ENCODE measurements around the gene DDX56. TPM values are rescaled to one million over a fixed set of nuclear protein-coding genes. Genes with fewer than 3 reads are reported as not detected.

Gene DDX56
- total and polyA plus RNA-seq, 2 of the 13 experiments (the other 11 are each of a cell fraction or from before 2014, with no cell fraction given), result 82.6 to 120 TPM

DNA sequence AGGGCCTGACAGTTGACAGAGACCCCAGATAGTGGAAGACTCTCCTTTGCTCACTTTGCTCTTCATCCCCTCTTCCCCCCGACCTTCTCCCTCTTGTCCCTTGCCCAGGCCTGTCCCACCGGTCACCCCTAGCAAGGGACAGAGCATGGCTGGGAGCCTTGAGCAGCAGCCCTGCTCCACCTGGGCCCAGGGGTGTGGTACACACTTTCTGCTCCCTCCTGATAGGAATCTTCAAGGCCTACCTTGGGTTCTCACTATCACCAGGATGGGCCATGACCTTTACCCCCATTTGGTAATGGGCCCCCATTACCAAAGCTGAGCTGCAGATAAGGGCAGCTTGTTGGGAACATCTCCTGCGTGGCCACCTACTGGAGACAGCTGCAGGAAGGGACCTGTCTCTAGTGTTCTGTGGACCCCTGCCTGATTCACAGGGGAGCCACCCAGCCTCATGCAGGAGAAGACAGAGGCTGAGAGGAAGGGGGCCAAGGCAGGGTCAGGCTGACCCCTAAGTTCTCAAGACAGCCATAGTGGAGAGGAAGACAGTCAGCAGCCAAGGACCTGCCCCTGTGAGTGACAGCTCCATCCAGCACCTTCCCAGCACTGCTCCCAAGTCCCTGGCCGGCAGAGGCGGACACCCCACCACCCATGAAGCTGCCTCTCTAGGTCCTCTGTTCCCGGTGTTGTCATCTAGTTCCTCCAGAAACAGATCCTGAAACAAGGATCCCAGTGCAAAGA is 31.7 kb downstream of the DDX56 start (continued):
- TF ChIP-seq, protein P1, sequence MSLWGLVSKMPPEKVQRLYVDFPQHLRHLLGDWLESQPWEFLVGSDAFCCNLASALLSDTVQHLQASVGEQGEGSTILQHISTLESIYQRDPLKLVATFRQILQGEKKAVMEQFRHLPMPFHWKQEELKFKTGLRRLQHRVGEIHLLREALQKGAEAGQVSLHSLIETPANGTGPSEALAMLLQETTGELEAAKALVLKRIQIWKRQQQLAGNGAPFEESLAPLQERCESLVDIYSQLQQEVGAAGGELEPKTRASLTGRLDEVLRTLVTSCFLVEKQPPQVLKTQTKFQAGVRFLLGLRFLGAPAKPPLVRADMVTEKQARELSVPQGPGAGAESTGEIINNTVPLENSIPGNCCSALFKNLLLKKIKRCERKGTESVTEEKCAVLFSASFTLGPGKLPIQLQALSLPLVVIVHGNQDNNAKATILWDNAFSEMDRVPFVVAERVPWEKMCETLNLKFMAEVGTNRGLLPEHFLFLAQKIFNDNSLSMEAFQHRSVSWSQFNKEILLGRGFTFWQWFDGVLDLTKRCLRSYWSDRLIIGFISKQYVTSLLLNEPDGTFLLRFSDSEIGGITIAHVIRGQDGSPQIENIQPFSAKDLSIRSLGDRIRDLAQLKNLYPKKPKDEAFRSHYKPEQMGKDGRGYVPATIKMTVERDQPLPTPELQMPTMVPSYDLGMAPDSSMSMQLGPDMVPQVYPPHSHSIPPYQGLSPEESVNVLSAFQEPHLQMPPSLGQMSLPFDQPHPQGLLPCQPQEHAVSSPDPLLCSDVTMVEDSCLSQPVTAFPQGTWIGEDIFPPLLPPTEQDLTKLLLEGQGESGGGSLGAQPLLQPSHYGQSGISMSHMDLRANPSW (CRISPR knock-in tag; IDR thresholded peaks at IDR 0.05; ENCODE audit: borderline replicate concordance), result no peak
- peak; percentile 42; the same call in 1 of the 2 replicates for TF ChIP-seq CEBPG (CRISPR knock-in tag; IDR thresholded peaks at IDR 0.05)
- TF ChIP-seq, protein P2, sequence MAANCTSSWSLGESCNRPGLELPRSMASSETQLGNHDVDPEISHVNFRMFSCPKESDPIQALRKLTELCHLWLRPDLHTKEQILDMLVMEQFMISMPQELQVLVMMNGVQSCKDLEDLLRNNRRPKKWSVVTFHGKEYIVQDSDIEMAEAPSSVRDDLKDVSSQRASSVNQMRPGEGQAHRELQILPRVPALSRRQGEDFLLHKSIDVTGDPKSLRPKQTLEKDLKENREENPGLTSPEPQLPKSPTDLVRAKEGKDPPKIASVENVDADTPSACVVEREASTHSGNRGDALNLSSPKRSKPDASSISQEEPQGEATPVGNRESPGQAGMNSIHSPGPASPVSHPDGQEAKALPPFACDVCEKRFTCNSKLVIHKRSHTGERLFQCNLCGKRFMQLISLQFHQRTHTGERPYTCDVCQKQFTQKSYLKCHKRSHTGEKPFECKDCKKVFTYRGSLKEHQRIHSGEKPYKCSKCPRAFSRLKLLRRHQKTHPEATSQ (CRISPR knock-in tag; IDR thresholded peaks at IDR 0.05; ENCODE audit: borderline replicate concordance), result peak; percentile 29; the same call in 1 of the 2 replicates
- TF ChIP-seq, protein P3, sequence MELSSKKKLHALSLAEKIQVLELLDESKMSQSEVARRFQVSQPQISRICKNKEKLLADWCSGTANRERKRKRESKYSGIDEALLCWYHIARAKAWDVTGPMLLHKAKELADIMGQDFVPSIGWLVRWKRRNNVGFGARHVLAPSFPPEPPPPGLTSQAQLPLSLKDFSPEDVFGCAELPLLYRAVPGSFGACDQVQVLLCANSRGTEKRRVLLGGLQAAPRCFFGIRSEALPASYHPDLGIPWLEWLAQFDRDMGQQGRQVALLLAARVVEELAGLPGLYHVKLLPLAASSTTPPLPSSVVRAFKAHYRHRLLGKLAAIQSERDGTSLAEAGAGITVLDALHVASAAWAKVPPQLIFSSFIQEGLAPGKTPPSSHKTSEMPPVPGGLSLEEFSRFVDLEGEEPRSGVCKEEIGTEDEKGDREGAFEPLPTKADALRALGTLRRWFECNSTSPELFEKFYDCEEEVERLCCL (CRISPR knock-in tag; IDR thresholded peaks at IDR 0.05; ENCODE audit: borderline replicate concordance), result no peak
- TF ChIP-seq, protein P4, sequence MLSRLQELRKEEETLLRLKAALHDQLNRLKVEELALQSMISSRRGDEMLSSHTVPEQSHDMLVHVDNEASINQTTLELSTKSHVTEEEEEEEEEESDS (CRISPR knock-in tag; IDR thresholded peaks at IDR 0.05; ENCODE audit: borderline replicate concordance), result no peak
- TF ChIP-seq, protein P5, sequence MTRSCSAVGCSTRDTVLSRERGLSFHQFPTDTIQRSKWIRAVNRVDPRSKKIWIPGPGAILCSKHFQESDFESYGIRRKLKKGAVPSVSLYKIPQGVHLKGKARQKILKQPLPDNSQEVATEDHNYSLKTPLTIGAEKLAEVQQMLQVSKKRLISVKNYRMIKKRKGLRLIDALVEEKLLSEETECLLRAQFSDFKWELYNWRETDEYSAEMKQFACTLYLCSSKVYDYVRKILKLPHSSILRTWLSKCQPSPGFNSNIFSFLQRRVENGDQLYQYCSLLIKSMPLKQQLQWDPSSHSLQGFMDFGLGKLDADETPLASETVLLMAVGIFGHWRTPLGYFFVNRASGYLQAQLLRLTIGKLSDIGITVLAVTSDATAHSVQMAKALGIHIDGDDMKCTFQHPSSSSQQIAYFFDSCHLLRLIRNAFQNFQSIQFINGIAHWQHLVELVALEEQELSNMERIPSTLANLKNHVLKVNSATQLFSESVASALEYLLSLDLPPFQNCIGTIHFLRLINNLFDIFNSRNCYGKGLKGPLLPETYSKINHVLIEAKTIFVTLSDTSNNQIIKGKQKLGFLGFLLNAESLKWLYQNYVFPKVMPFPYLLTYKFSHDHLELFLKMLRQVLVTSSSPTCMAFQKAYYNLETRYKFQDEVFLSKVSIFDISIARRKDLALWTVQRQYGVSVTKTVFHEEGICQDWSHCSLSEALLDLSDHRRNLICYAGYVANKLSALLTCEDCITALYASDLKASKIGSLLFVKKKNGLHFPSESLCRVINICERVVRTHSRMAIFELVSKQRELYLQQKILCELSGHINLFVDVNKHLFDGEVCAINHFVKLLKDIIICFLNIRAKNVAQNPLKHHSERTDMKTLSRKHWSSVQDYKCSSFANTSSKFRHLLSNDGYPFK (CRISPR knock-in tag; IDR thresholded peaks at IDR 0.05; ENCODE audit: borderline replicate concordance), result no peak

All from HepG2 (cell line).